Ovary (tissue), 3 donors: ENCODE data around the gene PROK2.

Experiments
- CTCF ChIP-seq, 3 donors: fragments of 450-650 bp in 2 of 3; fragments of 200-600 bp in 1 of 3; IDR thresholded peaks; one replicate each; pipeline versions ENCODE4 v1.5.1 to v1.8.0; 2016 to 2022; ENCODE audit warnings: antibody characterized with exemption in 3 of 3, mild to moderate bottlenecking in 1 of 3
- EP300 ChIP-seq: sonication (generic); formaldehyde crosslinking; IDR thresholded peaks from one replicate; pipeline ENCODE4 v1.6.1; 2017; ENCODE audit warnings: antibody characterized with exemption
- POLR2A ChIP-seq: fragments of 450-650 bp; IDR thresholded peaks from one replicate; pipeline ENCODE4 v1.6.1; 2017; ENCODE audit warnings: antibody characterized with exemption, mild to moderate bottlenecking, moderate library complexity
- donor health status: DM: no; HTN: no; CAD: no.

- TF ChIP-seq CTCF (IDR thresholded peaks at IDR 0.05) (no peak), POLR2A (no peak), EP300 (no peak)
Measured at GRCh38 chr3:71776538-71776937, 8.4 kb downstream of the PROK2 start.
